HG03108 (cell line): Measurements from ENCODE around the gene MARVELD1.
"Not testable (repeated sequence)": the region's sequence is repeated elsewhere in the genome, so short reads cannot be mapped to it uniquely, and the experiment has no call there.

Source experiments
- ATAC-seq: cut with Tn5 transposase; IDR thresholded peaks from one replicate; pipeline ENCODE4 v1.9.1; 2021; ENCODE audit warnings: moderate library complexity; ENCODE audit not compliant: unreplicated experiment

MARVELD1 gene

DNA sequence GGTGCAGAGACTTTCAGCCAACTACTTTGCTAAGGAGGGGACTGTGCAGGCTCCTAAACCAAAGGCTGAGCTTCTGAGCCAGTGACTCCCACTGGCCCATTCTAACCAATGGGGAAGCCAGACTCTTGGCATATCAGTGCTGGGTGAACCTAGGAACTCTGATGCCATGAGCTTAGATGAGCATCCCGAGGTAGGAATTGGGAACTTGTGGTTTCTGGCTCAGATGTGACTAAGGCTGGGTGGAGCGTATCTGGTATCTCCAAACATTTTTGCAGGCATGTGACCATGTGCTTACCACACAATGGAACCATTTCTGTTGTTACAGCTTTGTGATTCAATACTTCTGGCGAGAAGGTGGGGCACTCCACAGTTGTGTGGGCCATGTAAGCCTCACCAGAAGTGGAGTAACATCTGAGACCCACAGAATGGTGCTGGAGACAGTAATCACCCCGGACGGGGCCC, 23.9 kb upstream of the MARVELD1 start:
- no peak for ATAC-seq

DNA sequence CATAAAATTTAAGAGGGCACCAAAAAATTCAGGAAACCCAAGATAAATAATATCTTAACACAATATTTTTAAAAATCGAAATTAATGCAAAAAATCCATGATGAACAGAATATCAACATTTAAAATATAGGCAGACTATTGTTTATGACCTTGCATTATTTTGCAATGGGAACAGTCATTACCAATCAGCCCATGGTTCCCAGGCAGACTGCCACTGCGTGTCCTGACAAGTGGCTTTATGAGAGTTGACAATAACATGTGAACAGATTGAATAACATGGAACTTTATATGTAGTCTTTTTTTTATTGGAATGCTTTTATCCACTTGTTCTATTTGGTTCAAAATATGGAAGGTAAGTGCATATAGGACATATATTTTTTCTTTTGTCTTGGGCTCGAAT, 23.4 kb upstream of the MARVELD1 start:
- ATAC-seq = no peak

- ATAC-seq = not testable (repeated sequence)
Observed at GRCh38 chr10:97698072-97698655, 15.4 kb upstream of the MARVELD1 start.

DNA sequence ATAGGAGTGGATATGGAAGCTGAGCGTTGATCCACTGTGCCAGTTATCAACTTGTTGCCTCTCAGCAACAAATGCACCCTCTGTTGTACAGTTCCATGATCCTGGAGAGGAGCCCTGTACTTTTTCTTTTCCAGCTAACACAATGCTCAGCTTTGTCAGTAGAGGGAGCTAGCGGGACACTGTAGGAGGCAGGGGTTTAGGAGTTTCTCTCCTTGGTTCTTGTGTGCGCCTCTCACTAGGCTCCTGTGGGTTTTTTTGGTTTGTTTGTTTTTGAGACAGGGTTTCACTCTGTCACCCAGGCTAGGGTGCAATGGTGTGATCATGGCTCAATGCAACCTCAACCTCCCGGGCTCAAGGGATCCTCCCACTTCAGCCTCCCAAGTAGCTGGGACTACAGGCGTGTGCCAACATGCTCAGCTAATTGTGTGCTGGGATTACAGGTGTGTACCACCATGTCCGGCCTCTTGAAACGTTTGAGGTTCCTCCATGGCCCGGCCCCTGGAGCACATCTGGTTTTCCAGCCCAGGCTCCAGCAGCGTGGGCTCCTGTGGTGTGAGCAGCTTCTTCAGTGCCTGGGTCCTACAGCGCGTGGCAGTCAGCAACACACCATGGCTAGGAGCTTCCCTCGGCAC, 12.0 kb upstream of the MARVELD1 start:
- peak; percentile 66 for ATAC-seq

DNA sequence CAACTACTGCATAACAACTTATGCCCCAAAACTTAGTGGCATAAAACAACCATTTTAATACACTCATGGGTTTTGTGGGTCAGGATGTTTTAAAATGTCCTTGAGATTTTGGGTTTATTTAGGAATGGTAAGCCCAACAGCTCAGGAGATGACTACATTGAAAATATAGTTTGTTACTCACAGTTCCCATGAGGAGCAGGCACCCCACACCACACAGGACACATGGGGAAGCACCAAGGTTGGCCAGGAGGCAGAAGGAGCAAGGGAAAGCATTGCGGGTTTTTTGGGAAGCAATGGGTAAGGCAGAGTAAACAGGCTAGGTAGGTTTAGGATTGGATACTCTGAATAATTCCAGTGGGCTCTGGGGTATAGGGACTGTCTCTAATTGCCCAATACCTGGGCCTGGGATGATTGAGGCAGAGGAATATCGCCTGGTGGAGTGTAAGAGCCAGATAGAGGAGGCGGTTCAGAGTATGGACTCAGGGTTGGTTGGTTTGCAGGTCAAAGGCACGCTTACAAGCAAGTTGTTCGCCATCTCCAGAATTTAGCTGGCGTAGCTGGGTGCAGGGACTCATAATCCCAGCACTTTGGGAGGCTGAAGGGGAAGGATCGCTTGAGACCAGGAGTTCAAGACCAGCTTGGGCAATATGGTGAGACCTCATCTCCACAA, 10.0 kb upstream of the MARVELD1 start:
- ATAC-seq = no peak

GRCh38 chr10:97704341-97704740, 9.2 kb upstream of the MARVELD1 start:
- ATAC-seq = no peak

- ATAC-seq = no peak
Observed at GRCh38 chr10:97705006-97705670, 8.4 kb upstream of the MARVELD1 start.

DNA sequence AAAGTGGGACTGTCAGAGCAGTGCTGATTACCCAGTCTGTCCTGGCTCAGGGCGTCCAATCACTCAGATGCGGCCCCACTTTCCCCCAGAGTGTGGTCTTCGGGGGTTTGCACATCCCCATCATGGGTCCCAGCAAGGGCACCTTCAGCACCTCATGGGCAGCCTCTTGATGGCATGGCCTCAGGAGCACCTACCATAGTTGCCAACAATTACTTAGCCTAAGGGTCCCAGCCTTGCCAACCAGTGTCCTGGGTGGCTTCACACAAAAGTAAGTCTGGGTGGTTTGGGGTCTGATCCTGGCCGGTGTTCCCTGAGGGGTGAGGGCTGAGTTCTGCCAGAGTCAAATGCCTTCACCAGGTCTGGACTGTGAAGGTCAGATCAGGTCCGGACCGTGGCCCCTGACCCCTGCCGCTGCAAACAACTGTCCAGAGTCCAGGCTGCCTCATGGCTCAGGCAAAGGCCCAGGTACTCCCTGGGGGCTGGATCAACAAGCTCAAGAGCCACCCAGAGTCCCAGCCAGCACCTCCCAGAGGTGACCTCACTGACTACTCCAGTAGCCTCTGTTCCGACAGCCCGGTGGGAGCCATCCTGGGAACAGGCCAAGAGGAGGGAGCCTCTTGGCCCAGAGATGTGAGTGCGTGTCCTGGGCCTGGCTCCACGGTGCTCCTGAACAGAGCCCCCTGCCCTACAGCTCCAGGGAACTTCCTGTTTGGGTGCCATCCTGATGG, 6.2 kb upstream of the MARVELD1 start:
- ATAC-seq = no peak

DNA sequence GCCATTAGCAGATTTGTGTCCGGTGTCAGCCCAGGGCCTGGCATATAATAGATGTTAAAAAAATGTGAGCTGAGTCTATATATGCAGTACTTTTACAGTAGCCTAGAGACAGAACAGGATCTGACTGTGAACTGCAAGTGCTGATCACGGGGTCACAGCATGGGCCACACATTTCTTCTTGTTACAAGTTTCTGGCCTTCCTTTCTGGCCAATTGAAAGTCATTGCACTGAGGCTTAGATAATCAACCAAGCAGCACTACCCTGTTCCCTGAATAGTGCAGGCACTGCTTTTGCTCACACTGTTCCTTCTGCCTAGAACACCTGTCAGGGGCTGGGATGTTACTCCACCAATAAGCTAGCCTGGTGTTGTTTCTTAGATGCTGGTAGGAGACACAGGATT, 5.4 kb upstream of the MARVELD1 start:
- ATAC-seq = no peak

DNA sequence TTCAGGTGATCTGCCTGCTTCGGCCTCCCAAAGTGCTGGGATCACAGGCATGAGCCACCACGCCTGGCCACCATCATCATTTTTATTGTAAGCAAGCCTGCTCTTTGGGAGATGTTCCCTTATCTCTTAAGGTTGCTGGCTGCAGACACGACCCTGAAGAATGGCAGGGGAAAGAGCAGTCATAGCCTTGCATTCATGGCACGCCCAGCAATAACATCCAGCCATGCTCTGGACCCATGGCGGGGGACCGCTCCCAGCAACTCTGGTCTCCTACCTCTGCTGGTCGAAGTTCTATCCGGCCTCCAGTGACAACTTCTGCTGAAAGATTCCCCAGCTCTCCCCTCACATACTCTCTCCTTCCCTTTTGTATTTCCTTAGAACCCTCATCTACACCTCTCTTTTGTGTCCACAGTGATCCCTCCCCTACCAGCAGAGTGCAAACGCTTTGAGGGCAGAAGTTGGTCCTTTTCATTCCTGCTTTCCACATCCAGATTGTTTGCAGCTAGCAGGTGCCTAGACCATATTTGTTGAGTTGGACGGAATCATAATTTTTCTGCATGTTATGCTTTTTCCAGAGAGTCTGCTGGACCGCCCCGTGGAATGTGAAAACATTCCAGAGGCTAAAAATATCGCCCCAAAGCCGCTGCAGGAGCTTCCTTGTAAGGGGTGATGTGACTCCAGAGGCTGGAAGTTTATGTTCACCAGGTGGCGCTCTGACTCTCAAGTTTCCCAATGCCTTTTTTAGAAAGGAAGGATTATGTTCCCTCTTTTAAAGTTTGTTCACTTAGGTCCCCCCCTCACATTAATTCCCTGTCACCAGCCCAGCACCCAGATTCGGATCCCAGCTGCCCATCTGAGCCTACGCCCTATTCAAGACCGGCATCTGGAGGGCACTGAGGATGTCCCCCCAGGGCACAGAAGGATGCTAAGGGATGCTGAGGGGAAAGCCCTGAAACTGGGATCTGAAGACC, 4.3 kb upstream of the MARVELD1 start:
- ATAC-seq = no peak

- ATAC-seq = no peak
Observed at GRCh38 chr10:97711640-97712572, 1.6 kb upstream of the MARVELD1 start.

GRCh38 chr10:97713826-97714400, 383 bp downstream of the MARVELD1 start:
- peak; percentile 74 for ATAC-seq

- peak; percentile 44 for ATAC-seq
Observed at GRCh38 chr10:97714401-97715258, 1.1 kb downstream of the MARVELD1 start.

GRCh38 chr10:97715259-97715874, 1.8 kb downstream of the MARVELD1 start:
- no peak for ATAC-seq

DNA sequence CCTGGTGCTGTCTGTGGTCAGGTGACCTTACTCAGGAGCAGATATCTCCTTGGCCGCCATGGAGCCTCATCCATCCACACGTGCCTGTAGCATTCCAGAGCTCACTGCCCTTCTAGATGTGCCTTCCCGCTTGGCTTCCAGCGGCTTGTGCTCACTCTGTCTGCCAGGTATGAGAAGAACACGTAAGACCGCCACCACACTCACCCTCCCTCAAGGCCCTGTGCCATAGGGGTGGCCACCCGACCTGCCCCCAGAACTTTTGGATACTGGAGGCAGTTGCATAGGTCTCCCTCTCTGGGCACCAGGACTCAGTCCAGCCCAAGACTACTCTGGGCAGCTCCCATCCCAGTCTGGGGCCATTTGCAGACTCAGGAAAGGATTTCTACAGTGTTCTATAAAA, 4.1 kb downstream of the MARVELD1 start:
- ATAC-seq = no peak

DNA sequence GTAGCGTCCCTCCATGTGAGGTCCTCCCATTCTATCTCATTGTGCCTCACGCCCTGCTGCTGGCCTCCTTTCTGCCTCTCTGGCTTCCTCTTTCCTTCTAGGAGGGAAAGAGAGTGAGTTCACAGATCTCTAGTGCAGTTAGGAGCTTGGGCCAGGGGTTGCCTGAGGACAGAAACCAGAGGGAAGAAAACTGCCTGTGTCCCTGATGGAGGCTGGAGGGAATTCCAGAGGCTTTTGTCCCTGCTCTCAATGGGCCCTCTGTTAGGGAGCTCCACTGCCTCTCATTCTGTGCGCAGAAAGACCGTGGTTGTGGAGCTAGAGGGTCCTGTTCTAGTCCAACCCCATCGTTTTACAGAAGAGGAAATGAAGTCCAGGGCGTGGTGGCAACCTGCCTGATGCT, 4.6 kb downstream of the MARVELD1 start:
- no peak for ATAC-seq

- ATAC-seq = no peak
Observed at GRCh38 chr10:97718659-97719142, 5.2 kb downstream of the MARVELD1 start.
